ENCODE results near the gene SERINC5. TPM values are rescaled to one million over a fixed set of nuclear protein-coding genes. Genes with fewer than 3 reads are reported as not detected.
"Not testable (repeated sequence)": the region's sequence is repeated elsewhere in the genome, so short reads cannot be mapped to it uniquely, and the experiment has no call there.

Gene SERINC5
- polyA plus RNA-seq, 5 donors = 27.0 to 49.0 (median 40.7) TPM

- peak in 1 of 2 donors; percentile 27 for DNase-seq
These were observed 114.2 kb downstream of the SERINC5 start for GRCh38 chr5:80141681-80142080.

DNA sequence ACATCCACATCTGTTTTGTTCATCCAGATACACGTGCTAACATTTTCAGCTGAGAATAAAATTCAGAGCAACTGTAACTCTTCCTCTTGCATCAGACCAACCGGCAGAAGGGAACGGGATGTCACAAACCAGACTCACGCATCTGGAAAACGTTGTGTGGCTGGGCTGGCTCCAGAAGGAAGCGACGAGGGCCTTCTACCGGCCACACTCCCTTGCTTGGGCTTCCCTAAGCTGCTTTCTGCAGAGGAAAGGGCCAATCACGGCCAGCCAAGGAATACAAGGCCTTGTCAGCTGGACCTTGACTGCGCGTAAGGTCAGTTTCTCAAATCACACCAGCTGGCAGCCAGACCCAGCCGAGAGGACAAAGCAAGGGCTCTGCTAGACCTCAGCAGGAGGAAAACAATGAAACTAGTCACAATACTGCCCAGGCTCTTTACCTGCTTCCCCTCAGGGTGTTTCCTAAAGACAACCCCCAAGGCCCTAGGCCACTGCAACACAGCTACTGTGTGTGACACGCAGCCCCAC is 114.6 kb downstream of the SERINC5 start:
- DNase-seq = peak; percentile 77 to 83

DNA sequence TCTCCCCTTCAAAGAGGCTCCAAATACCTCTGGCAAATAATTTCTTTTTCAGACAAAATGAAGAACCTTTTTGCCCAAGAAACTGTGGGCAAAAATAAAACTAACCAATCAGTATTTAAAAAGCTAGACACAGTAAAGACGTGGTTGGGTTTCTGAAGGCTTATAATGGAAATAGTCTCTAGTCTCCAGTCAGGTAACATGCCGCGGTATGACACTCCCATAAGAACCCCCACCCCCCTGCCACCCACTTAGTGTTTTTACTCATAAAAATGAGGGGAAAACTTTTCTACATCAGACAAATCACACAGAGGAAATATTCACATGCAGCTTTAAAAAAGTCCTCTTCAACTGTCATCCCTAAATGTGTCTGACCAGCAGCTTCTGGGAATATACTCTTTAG is 115.4 kb downstream of the SERINC5 start:
- no peak for DNase-seq

GRCh38 chr5:80139466-80139972 is 116.3 kb downstream of the SERINC5 start:
- no peak for DNase-seq

DNA sequence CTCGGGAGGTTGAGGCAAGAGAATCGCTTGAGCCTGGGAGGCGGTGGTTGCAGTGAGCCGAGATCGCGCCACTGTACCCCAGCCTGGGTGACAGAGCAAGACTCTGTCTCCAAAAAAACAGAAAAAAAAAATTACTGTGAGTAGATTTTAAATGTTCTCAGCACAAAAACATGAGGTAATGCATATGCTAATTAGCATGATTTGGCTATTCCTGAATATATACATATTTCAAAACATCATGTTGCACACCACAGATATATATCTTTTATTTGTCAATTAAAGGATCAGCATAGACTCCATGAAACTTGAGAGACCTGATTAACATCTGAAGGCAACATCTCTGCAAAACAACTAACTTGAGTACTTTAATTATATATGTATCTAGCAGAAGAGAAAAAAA is 117.4 kb downstream of the SERINC5 start:
- DNase-seq = no peak

- DNase-seq = not testable (repeated sequence)
These were observed 119.0 kb downstream of the SERINC5 start for GRCh38 chr5:80136798-80137197.

GRCh38 chr5:80134876-80135275 is 121.0 kb downstream of the SERINC5 start:
- no peak for DNase-seq

GRCh38 chr5:80129146-80129545 is 126.7 kb downstream of the SERINC5 start:
- no peak for DNase-seq

GRCh38 chr5:80128141-80128540 is 127.7 kb downstream of the SERINC5 start:
- DNase-seq = no peak

DNA sequence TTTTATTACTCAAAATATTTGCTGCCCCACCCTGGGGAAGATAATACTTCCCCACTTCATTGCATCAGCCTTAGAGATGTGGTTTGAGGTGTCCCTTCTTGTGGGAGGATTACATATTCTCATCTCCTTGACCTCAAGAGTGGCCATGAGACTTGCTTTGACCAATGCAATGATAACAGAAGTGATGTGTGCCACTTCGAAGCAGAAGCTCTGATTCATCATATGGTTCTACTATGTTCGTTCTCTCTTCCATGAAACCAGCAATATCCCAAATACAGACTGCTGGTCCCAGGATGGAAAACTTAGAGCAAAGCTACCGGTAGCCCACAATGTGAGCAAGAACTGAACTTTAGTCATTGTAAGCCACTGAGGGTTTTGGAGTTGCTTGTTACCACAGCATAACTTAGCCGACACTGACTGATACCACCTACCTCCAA is 128.7 kb downstream of the SERINC5 start:
- DNase-seq = no peak

DNA sequence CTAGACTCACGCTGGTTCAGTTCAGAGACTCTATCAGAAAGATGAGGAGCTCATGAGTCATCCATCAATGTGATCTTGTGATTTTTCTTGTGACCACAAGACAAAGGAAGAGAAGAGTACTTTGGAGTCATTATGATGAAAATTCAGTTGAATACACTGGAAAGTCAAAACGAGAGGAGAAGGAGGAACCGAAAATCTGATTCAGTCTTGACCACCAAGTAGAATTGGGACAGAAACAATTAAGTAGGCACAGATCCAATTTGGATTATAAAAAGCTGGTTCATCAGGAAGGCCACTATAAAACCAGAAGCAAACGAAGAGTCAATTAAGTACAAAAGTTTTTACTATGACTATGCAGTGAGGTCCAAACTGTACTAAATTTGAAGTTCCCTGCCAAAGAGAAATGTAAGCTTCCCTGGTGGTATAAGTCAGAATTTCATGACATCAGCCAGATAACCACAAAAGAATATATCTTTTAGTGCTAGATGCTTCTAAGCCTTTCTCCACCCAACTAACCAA is 129.8 kb downstream of the SERINC5 start:
- DNase-seq = no peak

DNA sequence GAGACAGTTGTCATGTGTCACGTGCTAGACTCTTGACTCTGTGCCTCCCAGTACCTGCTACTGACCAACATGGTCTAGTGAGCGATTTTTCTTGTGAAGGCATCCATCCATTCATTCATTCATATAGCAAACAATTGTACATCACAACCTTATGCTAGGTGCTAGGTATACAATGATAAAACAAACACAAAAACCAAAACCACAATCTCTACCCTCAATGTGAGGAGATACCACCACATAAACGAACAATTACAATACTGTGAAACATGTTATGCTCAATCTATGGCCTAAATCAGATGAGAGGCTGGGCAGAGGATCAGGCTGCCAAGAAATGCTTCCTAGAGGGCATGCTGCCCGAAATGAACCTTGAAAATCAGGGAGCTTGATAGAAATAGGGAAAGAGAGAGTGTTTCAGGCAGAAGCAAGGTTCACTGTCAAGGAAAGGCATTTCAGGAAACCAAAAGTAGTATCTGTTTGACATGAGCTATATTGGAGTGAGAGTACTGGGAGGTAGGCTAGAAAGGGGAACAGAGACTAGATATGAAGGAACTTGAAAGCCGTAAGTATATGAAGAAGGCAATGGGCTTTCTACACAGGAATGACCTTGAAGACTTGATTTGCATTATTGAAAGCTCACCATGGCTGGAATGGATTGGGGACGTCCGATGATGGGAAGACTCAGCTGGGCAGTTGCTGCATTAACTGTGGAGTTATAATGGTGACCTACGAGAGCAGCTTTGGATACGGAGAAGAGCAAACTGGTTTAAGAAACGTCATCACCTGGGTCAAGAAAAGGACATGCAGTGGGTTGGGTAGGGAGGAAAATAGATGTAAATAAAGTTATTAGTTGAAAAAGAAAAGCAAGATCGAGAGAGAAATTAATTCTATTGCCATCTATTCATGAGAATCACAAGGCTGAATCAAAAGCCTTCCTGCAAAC is 130.6 kb downstream of the SERINC5 start:
- no peak for DNase-seq

GRCh38 chr5:80124121-80124918 is 131.5 kb downstream of the SERINC5 start:
- DNase-seq = no peak

- no peak for DNase-seq
These were observed 133.3 kb downstream of the SERINC5 start for GRCh38 chr5:80122579-80122978.

DNA sequence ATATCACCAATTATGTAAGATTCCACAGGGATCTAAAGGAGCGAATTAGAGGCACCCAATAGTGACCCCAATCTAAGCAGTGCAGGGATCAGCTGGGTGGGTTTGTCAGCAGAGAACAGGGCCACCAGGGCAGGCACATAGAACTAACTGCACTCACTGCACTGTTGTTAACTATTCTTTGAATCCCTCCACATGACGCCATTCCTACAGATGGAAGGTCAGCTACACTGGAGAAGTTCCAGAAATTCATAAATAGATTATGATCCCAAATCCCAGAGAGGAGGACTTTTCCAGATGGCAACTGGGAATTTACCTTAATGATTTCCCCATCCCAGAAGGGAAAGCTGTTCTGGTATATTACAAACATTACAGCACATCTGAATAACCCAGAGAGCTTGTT is 136.5 kb downstream of the SERINC5 start:
- no peak for DNase-seq

GRCh38 chr5:80117446-80117845 is 138.4 kb downstream of the SERINC5 start:
- DNase-seq = no peak

GRCh38 chr5:80116465-80116864 is 139.4 kb downstream of the SERINC5 start:
- no peak for DNase-seq

- DNase-seq = no peak
These were observed 139.8 kb downstream of the SERINC5 start for GRCh38 chr5:80116000-80116399.

DNA sequence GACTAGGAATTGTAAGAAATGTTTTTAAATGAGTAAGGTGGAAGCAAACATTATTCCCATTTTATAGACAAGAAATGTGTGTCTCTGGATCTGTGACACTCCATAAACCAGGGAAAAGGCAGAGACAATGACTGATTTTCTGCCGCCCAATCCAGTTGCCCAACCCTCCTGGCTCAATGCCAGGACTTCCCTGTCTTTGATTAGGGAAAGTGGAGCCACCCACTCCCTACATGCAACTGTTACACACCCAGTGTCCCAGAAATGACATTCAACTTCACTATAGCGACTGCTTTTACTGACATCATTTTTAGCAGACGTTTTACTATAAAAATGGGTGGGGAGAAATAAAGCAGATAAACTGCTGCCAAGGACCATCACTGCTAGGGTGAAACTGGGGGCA is 141.0 kb downstream of the SERINC5 start:
- DNase-seq = no peak

DNA sequence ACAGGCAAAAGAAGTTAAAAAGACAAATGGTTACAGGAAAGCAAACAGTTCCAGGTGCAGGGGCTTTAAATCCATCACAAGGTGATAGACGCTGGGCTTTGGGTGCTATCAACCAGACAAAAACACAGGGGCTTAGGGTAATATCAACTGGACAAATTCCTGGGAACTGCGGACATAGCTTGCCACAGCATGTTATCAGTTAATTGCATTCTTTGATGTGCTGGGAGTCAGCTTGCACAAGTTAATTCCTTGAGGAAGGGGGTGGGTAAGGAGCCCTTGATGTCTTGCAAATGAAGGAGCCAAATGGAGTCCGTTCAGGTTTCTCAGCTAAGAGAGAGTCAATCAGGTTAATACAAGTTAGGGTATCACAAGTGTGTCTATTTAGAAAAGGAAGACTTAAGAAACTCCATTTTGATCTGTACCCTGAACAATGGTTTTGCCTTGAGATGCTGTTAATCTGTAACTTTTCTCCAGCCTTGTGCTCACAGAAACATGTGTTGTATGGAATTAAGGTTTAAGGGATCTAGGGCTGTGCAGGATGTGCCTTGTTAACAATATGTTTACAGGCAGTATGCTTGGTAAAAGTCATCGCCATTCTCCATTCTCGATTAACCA is 144.4 kb downstream of the SERINC5 start:
- DNase-seq = not testable (repeated sequence)

- no peak for DNase-seq
These were observed 146.0 kb downstream of the SERINC5 start for GRCh38 chr5:80109646-80110478.
